Progenitor cell of endocrine pancreas (in vitro differentiated cells): ENCODE measurements around the gene SLC36A2. TPM values are rescaled to one million over a fixed set of nuclear protein-coding genes. Genes with fewer than 3 reads are reported as not detected.

Experiments
- DNase-seq: peaks from one replicate; pipeline ENCODE4 v3.0.0; 2021; ENCODE audit warnings: low spot score; ENCODE audit not compliant: unreplicated experiment
- H3K27ac Mint-ChIP-seq: 2 replicates; pipeline ENCODE4 v1.8.0; 2021; ENCODE audit warnings: mild to moderate bottlenecking, moderate library complexity, mixed read lengths
- H3K27me3 Mint-ChIP-seq: 2 replicates; pipeline ENCODE4 v1.8.0; 2021; ENCODE audit warnings: mixed read lengths
- H3K36me3 Mint-ChIP-seq: 2 replicates; pipeline ENCODE4 v1.8.0; 2022; ENCODE audit warnings: mixed read lengths; ENCODE audit not compliant: insufficient read depth
- H3K4me1 Mint-ChIP-seq: 2 replicates; pipeline ENCODE4 v1.8.0; 2021; ENCODE audit warnings: low read depth, mixed read lengths
- H3K4me3 Mint-ChIP-seq: 2 replicates; pipeline ENCODE4 v1.8.0; 2021; ENCODE audit warnings: low read depth, mild to moderate bottlenecking, moderate library complexity, mixed read lengths
- H3K9me3 Mint-ChIP-seq: 2 replicates; pipeline ENCODE4 v1.8.0; 2021; ENCODE audit warnings: low read depth, mixed read lengths
- total RNA-seq: library from RNA; stranded (reverse); gene quantifications from 2 replicates; pipeline ENCODE4 v1.2.1, GENCODE V29; 2021
- TF ChIP-seq, protein P1 (sequence below): fragments of 200-600 bp; sonication (generic); IDR thresholded peaks from one replicate; pipeline ENCODE4 v1.5.0; 2021; ENCODE audit warnings: antibody characterized with exemption, mild to moderate bottlenecking; ENCODE audit not compliant: unreplicated experiment

The SLC36A2 gene
- total RNA-seq, 1 donor from 2014 or later = not detected

DNA sequence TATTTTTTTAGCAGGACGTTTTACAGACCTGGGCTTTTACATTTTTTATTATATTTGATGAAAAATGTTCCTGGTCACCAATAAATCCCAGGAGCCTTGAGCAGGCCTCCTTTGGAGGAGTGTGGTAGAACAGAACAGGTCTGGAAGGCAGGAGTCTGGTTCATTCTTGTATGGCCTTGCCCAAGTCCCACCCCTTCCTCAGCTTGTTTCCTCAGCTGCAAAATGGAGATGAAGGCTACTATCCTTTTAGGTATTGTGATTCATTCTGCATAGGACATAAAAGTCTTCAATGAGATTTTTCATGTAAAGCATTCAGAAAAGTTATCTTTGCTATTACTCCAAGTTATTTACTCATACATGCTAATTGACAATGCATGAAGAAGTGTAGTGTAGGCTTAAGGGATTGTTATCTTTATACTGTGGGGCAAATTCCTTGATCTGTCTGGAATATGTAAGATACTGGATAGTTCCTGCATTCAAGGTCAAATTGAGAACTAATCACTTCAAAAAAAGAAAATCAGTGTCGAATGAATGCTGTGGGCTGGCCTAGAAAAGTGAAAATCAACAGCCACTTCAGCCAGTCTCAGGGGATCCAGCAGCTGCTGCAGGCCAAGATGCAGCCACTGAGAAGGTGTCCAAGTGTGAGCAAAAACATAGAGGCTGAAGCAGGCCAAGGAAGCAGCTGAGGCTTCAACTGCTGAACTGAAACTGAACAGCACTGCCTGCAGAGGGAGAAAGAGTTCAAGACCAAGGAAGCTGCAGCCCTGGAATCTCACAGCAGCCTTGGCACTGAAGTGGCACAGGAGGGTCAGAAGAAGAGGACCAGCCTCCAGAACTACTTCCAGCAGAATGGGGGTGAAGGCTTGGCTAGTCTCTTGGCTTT lies 28.3 kb downstream of the SLC36A2 start:
- DNase-seq = no peak
- Mint-ChIP-seq H3K9me3 (no peaks in the 10 kb centered on the region), H3K4me3 (no peak overlapping the region), H3K4me1 (no peaks in the 10 kb centered on the region), H3K27ac (no peak overlapping the region), H3K27me3 (no peaks in the 10 kb centered on the region), H3K36me3 (no peaks in the 10 kb centered on the region)
- TF ChIP-seq, protein P1, sequence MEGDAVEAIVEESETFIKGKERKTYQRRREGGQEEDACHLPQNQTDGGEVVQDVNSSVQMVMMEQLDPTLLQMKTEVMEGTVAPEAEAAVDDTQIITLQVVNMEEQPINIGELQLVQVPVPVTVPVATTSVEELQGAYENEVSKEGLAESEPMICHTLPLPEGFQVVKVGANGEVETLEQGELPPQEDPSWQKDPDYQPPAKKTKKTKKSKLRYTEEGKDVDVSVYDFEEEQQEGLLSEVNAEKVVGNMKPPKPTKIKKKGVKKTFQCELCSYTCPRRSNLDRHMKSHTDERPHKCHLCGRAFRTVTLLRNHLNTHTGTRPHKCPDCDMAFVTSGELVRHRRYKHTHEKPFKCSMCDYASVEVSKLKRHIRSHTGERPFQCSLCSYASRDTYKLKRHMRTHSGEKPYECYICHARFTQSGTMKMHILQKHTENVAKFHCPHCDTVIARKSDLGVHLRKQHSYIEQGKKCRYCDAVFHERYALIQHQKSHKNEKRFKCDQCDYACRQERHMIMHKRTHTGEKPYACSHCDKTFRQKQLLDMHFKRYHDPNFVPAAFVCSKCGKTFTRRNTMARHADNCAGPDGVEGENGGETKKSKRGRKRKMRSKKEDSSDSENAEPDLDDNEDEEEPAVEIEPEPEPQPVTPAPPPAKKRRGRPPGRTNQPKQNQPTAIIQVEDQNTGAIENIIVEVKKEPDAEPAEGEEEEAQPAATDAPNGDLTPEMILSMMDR = no peak

DNA sequence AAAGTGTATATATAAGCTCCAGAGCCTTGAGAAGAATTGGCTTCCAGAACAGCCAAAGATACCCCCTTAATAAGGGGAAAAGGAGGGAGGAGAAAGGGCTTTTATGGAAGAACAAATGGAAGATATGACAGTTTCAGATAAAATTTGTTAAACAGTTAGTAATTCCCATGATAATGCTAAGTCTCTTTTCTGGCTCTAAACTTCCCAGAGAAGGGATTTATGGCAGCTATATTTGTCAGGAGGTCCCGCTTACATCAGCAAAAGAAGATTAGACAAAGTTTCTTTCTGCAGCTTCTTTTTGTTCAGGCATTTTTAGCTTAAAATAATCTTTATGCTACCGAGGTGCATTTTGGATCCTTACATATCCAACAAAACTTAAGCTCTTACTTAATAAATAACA lies 29.5 kb downstream of the SLC36A2 start:
- Mint-ChIP-seq H3K9me3 (no peaks in the 10 kb centered on the region), H3K4me1 (no peaks in the 10 kb centered on the region), H3K27ac (no peak overlapping the region), H3K36me3 (no peaks in the 10 kb centered on the region), H3K27me3 (no peaks in the 10 kb centered on the region), H3K4me3 (no peak overlapping the region)
- DNase-seq = no peak
- TF ChIP-seq, protein P1 = no peak

GRCh38 chr5:151315998-151316597 lies 31.3 kb downstream of the SLC36A2 start:
- Mint-ChIP-seq H3K36me3 (no peaks in the 10 kb centered on the region), H3K4me1 (no peaks in the 10 kb centered on the region), H3K4me3 (no peak overlapping the region), H3K27me3 (no peaks in the 10 kb centered on the region), H3K9me3 (peaks cover 4% of the 10 kb centered on the region), H3K27ac (no peak overlapping the region)
- peak; percentile 64 for DNase-seq
- TF ChIP-seq, protein P1 = peak; percentile 90

DNA sequence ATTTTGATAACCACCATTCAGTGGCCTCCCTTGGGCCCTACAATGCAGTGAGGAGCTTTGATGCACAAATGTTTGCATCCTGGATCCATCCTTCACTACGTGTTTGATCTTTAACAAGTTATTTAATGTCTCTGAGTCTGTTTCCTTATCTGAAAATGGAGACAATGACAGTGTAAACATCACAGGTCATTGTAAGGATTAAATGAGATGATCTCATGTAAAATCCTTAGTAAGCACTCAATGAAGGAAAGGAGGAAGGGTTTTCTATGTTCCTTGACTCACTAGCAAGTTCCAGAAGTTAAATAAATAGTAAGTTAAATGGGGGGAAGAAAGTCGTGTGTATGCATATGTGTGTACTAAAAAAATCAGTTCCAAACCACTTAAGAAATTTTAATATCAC lies 34.0 kb downstream of the SLC36A2 start:
- Mint-ChIP-seq H3K4me3 (no peak overlapping the region), H3K27me3 (no peaks in the 10 kb centered on the region), H3K9me3 (peaks cover 15% of the 10 kb centered on the region), H3K36me3 (peaks cover 2% of the 10 kb centered on the region), H3K4me1 (no peaks in the 10 kb centered on the region), H3K27ac (no peak overlapping the region)
- TF ChIP-seq, protein P1 = no peak
- DNase-seq = no peak

GRCh38 chr5:151312756-151313324 lies 34.5 kb downstream of the SLC36A2 start:
- no peak overlapping the region for H3K27ac Mint-ChIP-seq
- no peak for DNase-seq
- H3K4me3 Mint-ChIP-seq = no peak overlapping the region
- no peaks in the 10 kb centered on the region for H3K27me3 Mint-ChIP-seq
- TF ChIP-seq, protein P1 = no peak
- peaks cover 2% of the 10 kb centered on the region for H3K36me3 Mint-ChIP-seq
- H3K4me1 Mint-ChIP-seq = no peaks in the 10 kb centered on the region
- peaks cover 15% of the 10 kb centered on the region for H3K9me3 Mint-ChIP-seq
